ENCODE results near the gene MTRFR. TPM values are rescaled to one million over a fixed set of nuclear protein-coding genes. Genes with fewer than 3 reads are reported as not detected.

Gene MTRFR
- total RNA-seq, 1 experiment from 2014 or later = 15.7 TPM

- TF ChIP-seq E2F5 (CRISPR knock-in tag; IDR thresholded peaks at IDR 0.05) = no peak
- TF ChIP-seq CDX4 (CRISPR knock-in tag; IDR thresholded peaks at IDR 0.05; ENCODE audit: borderline replicate concordance) = no peak
- TF ChIP-seq ZNF281 (CRISPR knock-in tag; IDR thresholded peaks at IDR 0.05) = no peak
Measured at GRCh38 chr12:123288751-123289346, 55.6 kb downstream of the MTRFR start (continued).

DNA sequence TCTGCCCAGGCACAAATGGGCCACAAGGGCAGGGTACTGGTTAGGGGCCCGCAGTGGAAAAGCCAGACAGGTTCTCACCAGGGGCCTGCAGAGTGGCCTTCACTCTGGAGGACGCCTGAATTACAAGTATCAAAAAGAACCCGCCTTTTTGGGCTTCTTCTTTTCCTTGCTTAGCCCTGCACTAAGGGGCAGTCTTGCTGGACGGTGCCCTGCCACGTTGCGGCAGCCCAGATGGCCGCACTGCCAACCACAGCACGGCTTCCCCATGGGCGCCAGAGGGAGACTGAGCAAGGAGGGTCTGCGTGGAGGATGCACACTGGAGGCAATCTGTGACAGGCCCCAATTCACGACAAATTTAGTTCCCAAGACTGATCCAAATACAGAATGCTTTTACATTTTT lies 56.7 kb downstream of the MTRFR start:
- no peak for ATAC-seq
- POLR2A ChIA-PET = no interaction called here
- TF ChIP-seq CTCF (IDR thresholded peaks at IDR 0.05) (no peak), E2F5 (CRISPR knock-in tag; IDR thresholded peaks at IDR 0.05) (no peak), ZSCAN18 (CRISPR knock-in tag; IDR thresholded peaks at IDR 0.05) (no peak), ZNF416 (CRISPR knock-in tag; IDR thresholded peaks at IDR 0.05) (no peak), MYBL2 (CRISPR knock-in tag; IDR thresholded peaks at IDR 0.05) (no peak), GRHL2 (CRISPR knock-in tag; IDR thresholded peaks at IDR 0.05; ENCODE audit: insufficient replicate concordance, severe bottlenecking) (no peak), ZNF317 (CRISPR knock-in tag; IDR thresholded peaks at IDR 0.05; ENCODE audit: borderline replicate concordance, low read depth) (no peak), EMX1 (CRISPR knock-in tag; IDR thresholded peaks at IDR 0.05) (no peak), ZBTB43 (CRISPR knock-in tag; IDR thresholded peaks at IDR 0.05) (no peak), IRF2 (CRISPR knock-in tag; IDR thresholded peaks at IDR 0.05; ENCODE audit: borderline replicate concordance, low read depth) (no peak), ZBTB21 (CRISPR knock-in tag; IDR thresholded peaks at IDR 0.05; ENCODE audit: borderline replicate concordance) (no peak), FOXP4 (CRISPR knock-in tag; IDR thresholded peaks at IDR 0.05) (no peak)

More for the DNA sequence above, 56.7 kb downstream of the MTRFR start:
- Mint-ChIP-seq H3K27me3 (ENCODE audit: low read depth) (no peaks in the 10 kb centered on the region), H3K4me3 (no peak overlapping the region), H3K4me1 (peaks cover 8% of the 10 kb centered on the region), H3K36me3 (peaks cover 38% of the 10 kb centered on the region), H3K27ac (no peak overlapping the region), H3K9me3 (no peaks in the 10 kb centered on the region)
- CTCF ChIA-PET = interaction anchor here (1.0 kb wide), 1 partner anchor 328 kb away, joined by 3 read pairs; no protein-coding TSS in a partner anchor
- no peak for DNase-seq (ENCODE audit: low spot score)

All from WTC11 (cell line).